Caco-2 (cell line): ENCODE measurements around the gene CYB5D1. TPM values are rescaled to one million over a fixed set of nuclear protein-coding genes. Genes with fewer than 3 reads are reported as not detected.

ENCODE experiments used
- BruUV-seq: library from RNA; stranded (reverse); fragments of 400-500 nt; replicated peaks from 2 replicates; lab custom pipeline; 2021; lab: Mats Ljungman, UMichigan
- CTCF ChIA-PET: fragments of 300-600 bp; sonication (Branson Sonifier 250); formaldehyde crosslinking; loops from one replicate; lab custom pipeline; 2022; ENCODE audit warnings: antibody characterized with exemption; lab: Charles Lee
- POLR2A ChIA-PET: fragments of 300-600 bp; sonication (Branson Sonifier 250); formaldehyde crosslinking; loops from one replicate; lab custom pipeline; 2022; ENCODE audit warnings: antibody characterized with exemption; lab: Charles Lee
- DNase-seq, 2 experiments: peaks; one replicate each; pipeline versions ENCODE4 v3.0.0 to v3.0.0-alpha.2; 2020 to 2022
- H3K27me3 ChIP-seq: replicated peaks from 2 replicates; pipeline ENCODE4 v1.6.0; 2011; ENCODE audit warnings: low read length; ENCODE audit not compliant: control insufficient read depth, insufficient read depth
- H3K36me3 ChIP-seq: 2 replicates; pipeline ENCODE4 v1.5.1; 2011; ENCODE audit warnings: low read length; ENCODE audit not compliant: control insufficient read depth, insufficient read depth
- H3K4me1 ChIP-seq: fragments of 250-450 bp; sonication (Bioruptor Pico); 2 replicates; pipeline ENCODE4 v1.5.1; 2020; ENCODE audit warnings: mild to moderate bottlenecking
- H3K4me3 ChIP-seq: 2 replicates; pipeline ENCODE4 v1.5.1; 2011; ENCODE audit warnings: low read depth, mild to moderate bottlenecking, control low read depth, low read length
- H3K9me3 ChIP-seq: fragments of 250-450 bp; sonication (Bioruptor Pico); 2 replicates; pipeline ENCODE4 v1.5.1; 2020; ENCODE audit warnings: mild to moderate bottlenecking, moderate library complexity
- H3K27ac Mint-ChIP-seq: one replicate; pipeline ENCODE4 v1.8.0; 2022; ENCODE audit warnings: mixed read lengths; ENCODE audit not compliant: unreplicated experiment
- H3K27me3 Mint-ChIP-seq: one replicate; pipeline ENCODE4 v1.8.0; 2022; ENCODE audit warnings: mixed read lengths; ENCODE audit not compliant: insufficient read depth, unreplicated experiment
- H3K36me3 Mint-ChIP-seq: one replicate; pipeline ENCODE4 v1.8.0; 2022; ENCODE audit warnings: mild to moderate bottlenecking, mixed read lengths; ENCODE audit not compliant: insufficient read depth, unreplicated experiment
- H3K4me1 Mint-ChIP-seq: one replicate; pipeline ENCODE4 v1.8.0; 2022; ENCODE audit warnings: low read depth, mixed read lengths; ENCODE audit not compliant: unreplicated experiment
- H3K4me3 Mint-ChIP-seq: one replicate; pipeline ENCODE4 v1.8.0; 2022; ENCODE audit warnings: mild to moderate bottlenecking, moderate library complexity, mixed read lengths; ENCODE audit not compliant: unreplicated experiment
- H3K9me3 Mint-ChIP-seq: one replicate; pipeline ENCODE4 v1.8.0; 2022; ENCODE audit warnings: mixed read lengths; ENCODE audit not compliant: unreplicated experiment
- intact Hi-C: fragments of 100-400 bp; cut with micrococcal nuclease; formaldehyde crosslinking; loops from one replicate; pipeline ENCODE4 v1.10.0; 2022; ENCODE audit not compliant: unreplicated experiment
- total RNA-seq: library from RNA; stranded (reverse); gene quantifications from 2 replicates; pipeline ENCODE4 v1.2.3, GENCODE V29; 2022
- TF ChIP-seq, protein P1 (sequence below), 2 experiments: fragments of 200-600 bp in 1 of 2; IDR thresholded peaks; 1 replicate in 1 of 2; 2 replicates in 1 of 2; pipeline versions ENCODE4 v1.5.1 to v1.8.0; 2011 to 2022; ENCODE audit warnings: antibody characterized with exemption in 1 of 2, control low read depth in 1 of 2, inconsistent platforms in 1 of 2, low read depth in 1 of 2, low read length in 1 of 2, mild to moderate bottlenecking in 1 of 2, moderate library complexity in 1 of 2; ENCODE audit not compliant: insufficient read depth in 1 of 2, severe bottlenecking in 1 of 2, unreplicated experiment in 1 of 2

Gene CYB5D1
- total RNA-seq, 1 experiment from 2014 or later: 6.1 TPM

DNA sequence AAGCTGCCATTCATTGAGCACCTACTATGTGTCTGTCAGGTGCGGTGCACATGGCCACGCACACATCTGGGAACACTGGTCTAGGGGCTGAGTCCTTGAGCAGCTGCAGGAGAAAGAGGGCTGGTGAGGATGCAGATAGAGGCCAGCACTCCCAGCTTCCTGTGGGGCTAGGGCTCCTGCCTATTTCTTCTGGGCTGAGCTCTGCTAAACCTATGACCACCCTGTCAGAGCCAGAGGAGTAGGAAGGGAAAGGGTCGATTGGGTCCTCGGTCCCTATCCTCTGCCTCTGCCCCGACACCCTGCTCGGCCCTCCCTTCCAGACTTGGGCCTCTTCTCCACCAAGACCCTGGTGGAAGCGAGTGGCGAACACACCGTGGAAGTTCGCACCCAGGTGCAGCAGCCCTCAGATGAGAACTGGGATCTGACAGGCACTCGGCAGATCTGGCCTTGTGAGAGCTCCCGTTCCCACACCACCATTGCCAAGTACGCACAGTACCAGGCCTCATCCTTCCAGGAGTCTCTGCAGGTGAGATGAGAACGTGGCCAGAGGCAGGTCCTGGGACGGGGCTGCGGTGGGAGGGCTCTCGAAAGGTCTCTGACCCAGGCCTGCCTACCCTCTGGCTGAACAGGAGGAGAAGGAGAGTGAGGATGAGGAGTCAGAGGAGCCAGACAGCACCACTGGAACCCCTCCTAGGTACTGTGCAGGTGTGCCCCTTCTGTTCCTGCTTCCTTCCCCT is 6.9 kb upstream of the CYB5D1 start:
- POLR2A ChIA-PET: no interaction called here
- Mint-ChIP-seq H3K4me1 (peaks cover 3% of the 10 kb centered on the region), H3K27me3 (no peaks in the 10 kb centered on the region), H3K4me3 (no peak overlapping the region), H3K27ac (no peak overlapping the region), H3K9me3 (no peaks in the 10 kb centered on the region), H3K36me3 (peaks cover 64% of the 10 kb centered on the region)
- intact Hi-C loops: no loop called here
- Histone ChIP-seq H3K27me3 (no peaks in the 10 kb centered on the region), H3K9me3 (no peaks in the 10 kb centered on the region), H3K4me1 (no peaks in the 10 kb centered on the region), H3K36me3 (no peaks in the 10 kb centered on the region; the same call in none of the 2 replicates), H3K4me3 (no peak overlapping the region)
- no peak for DNase-seq
- CTCF ChIA-PET: no interaction called here
- BruUV-seq: no TSS peak
- TF ChIP-seq, protein P1, sequence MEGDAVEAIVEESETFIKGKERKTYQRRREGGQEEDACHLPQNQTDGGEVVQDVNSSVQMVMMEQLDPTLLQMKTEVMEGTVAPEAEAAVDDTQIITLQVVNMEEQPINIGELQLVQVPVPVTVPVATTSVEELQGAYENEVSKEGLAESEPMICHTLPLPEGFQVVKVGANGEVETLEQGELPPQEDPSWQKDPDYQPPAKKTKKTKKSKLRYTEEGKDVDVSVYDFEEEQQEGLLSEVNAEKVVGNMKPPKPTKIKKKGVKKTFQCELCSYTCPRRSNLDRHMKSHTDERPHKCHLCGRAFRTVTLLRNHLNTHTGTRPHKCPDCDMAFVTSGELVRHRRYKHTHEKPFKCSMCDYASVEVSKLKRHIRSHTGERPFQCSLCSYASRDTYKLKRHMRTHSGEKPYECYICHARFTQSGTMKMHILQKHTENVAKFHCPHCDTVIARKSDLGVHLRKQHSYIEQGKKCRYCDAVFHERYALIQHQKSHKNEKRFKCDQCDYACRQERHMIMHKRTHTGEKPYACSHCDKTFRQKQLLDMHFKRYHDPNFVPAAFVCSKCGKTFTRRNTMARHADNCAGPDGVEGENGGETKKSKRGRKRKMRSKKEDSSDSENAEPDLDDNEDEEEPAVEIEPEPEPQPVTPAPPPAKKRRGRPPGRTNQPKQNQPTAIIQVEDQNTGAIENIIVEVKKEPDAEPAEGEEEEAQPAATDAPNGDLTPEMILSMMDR (IDR thresholded peaks at IDR 0.05; ENCODE audit: insufficient read depth in 1 of 2, low read depth in 1 of 2, low read length in 1 of 2, severe bottlenecking in 1 of 2, unreplicated experiment in 1 of 2): no peak

DNA sequence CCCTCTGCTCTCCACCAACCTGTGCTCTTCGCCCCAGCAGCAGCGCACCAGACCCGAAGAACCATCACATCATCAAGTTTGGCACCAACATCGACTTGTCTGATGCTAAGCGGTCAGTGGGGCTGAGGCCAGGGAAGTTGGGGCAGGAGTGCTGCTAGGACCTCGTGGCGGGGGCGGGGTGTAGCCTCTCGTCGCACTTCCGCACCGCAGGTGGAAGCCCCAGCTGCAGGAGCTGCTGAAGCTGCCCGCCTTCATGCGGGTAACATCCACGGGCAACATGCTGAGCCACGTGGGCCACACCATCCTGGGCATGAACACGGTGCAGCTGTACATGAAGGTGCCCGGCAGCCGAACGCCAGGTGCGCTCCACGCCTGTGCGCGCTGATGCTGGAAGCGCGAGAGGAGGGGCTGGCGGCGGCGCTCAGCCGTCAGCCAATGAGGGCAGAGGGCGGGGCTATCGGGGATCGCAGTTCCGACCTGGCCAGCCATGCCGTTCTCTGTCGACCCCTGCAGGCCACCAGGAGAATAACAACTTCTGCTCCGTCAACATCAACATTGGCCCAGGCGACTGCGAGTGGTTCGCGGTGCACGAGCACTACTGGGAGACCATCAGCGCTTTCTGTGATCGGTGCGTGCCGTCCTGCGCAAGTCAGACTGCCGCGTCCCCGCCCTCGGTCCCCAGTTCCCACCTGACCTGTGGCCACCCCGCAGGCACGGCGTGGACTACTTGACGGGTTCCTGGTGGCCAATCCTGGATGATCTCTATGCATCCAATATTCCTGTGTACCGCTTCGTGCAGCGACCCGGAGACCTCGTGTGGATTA is 6.2 kb upstream of the CYB5D1 start:
- Histone ChIP-seq H3K4me3 (no peak overlapping the region), H3K9me3 (no peaks in the 10 kb centered on the region), H3K27me3 (no peaks in the 10 kb centered on the region), H3K36me3 (no peaks in the 10 kb centered on the region; the same call in none of the 2 replicates), H3K4me1 (no peaks in the 10 kb centered on the region)
- peaks cover 61% of the 10 kb centered on the region for H3K36me3 Mint-ChIP-seq
- intact Hi-C loops: no loop called here
- TF ChIP-seq, protein P1 (IDR thresholded peaks at IDR 0.05; ENCODE audit: insufficient read depth in 1 of 2, low read depth in 1 of 2, low read length in 1 of 2, severe bottlenecking in 1 of 2, unreplicated experiment in 1 of 2): peak; percentile 43 to 45
- no peaks in the 10 kb centered on the region for H3K27me3 Mint-ChIP-seq
- ChIA-PET CTCF (no interaction called here), POLR2A (no interaction called here)
- peak in 1 of 2 experiments; percentile 56 for DNase-seq
- H3K9me3 Mint-ChIP-seq: no peaks in the 10 kb centered on the region
- H3K4me1 Mint-ChIP-seq: peaks cover 5% of the 10 kb centered on the region
- H3K4me3 Mint-ChIP-seq: no peak overlapping the region
- BruUV-seq: no TSS peak
- H3K27ac Mint-ChIP-seq: no peak overlapping the region

DNA sequence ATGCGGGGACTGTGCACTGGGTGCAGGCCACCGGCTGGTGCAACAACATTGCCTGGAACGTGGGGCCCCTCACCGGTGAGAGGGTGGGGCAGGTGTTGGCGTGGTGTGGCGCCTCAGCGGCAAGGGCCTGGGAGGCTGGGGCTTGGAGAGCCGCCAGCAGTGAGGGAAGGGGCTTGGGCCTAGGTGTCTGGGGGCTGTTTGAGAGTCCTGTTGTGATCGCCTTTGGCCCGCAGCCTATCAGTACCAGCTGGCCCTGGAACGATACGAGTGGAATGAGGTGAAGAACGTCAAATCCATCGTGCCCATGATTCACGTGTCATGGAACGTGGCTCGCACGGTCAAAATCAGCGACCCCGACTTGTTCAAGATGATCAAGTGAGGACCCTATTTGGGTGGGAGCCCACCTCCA is 5.5 kb upstream of the CYB5D1 start:
- CTCF ChIA-PET: no interaction called here
- H3K36me3 ChIP-seq: no peaks in the 10 kb centered on the region; the same call in none of the 2 replicates
- BruUV-seq: no TSS peak
- H3K4me1 ChIP-seq: no peaks in the 10 kb centered on the region
- Mint-ChIP-seq H3K27me3 (no peaks in the 10 kb centered on the region), H3K27ac (no peak overlapping the region), H3K4me3 (no peak overlapping the region), H3K36me3 (peaks cover 55% of the 10 kb centered on the region), H3K9me3 (no peaks in the 10 kb centered on the region), H3K4me1 (peaks cover 5% of the 10 kb centered on the region)
- intact Hi-C loops: no loop called here
- POLR2A ChIA-PET: no interaction called here
- TF ChIP-seq, protein P1 (IDR thresholded peaks at IDR 0.05; ENCODE audit: insufficient read depth in 1 of 2, low read depth in 1 of 2, low read length in 1 of 2, severe bottlenecking in 1 of 2, unreplicated experiment in 1 of 2): no peak
- no peak for DNase-seq
- H3K9me3 ChIP-seq: no peaks in the 10 kb centered on the region
- no peaks in the 10 kb centered on the region for H3K27me3 ChIP-seq
- no peak overlapping the region for H3K4me3 ChIP-seq
